Iris pigment epithelial cell (primary cell): Measurements from ENCODE around the gene TBC1D8B.
"Not testable (repeated sequence)": the region's sequence is repeated elsewhere in the genome, so short reads cannot be mapped to it uniquely, and the experiment has no call there.

Experiments used
- DNase-seq: peaks from one replicate; pipeline ENCODE4 v3.0.0-alpha.2; 2011; ENCODE audit warnings: low read depth

Gene TBC1D8B

GRCh38 chrX:106802388-106803275 lies at the start of gene TBC1D8B:
TSS of gene TBC1D8B (plus strand) at chrX:106802673. CDS start at chrX:106802854, 181 bp downstream.
- DNase-seq, result peak; percentile 92

- DNase-seq, result not testable (repeated sequence)
Observed at GRCh38 chrX:106769288-106769687, 33.2 kb upstream of the TBC1D8B start.

- DNase-seq, result no peak
Observed at GRCh38 chrX:106774981-106775380, 27.5 kb upstream of the TBC1D8B start.

GRCh38 chrX:106780264-106780663 lies 22.2 kb upstream of the TBC1D8B start:
- no peak for DNase-seq

- DNase-seq, result no peak
Observed at GRCh38 chrX:106780664-106781377, 21.7 kb upstream of the TBC1D8B start.

- no peak for DNase-seq
Observed at GRCh38 chrX:106783716-106784115, 18.8 kb upstream of the TBC1D8B start.

DNA sequence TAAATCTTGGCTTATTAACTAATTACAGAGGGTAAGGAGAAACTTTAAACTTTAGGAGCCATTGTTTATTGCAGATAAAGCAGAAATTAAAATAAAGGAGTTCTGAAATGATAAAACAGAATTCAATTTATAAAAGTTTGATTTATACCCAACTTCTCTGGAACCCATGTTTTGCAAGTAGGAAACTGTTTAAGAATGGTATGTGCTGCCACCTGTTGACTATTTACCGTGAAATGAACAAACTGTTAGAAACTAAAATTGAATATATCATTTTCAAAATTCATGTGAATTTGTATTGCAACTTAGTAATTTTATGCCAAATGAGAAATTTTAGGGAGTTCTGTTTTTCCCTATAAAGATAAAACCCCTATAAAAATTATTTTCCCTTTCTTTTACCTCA lies 11.0 kb upstream of the TBC1D8B start:
- DNase-seq, result peak; percentile 24

GRCh38 chrX:106802063-106802387 lies 448 bp upstream of the TBC1D8B start:
- no peak for DNase-seq

DNA sequence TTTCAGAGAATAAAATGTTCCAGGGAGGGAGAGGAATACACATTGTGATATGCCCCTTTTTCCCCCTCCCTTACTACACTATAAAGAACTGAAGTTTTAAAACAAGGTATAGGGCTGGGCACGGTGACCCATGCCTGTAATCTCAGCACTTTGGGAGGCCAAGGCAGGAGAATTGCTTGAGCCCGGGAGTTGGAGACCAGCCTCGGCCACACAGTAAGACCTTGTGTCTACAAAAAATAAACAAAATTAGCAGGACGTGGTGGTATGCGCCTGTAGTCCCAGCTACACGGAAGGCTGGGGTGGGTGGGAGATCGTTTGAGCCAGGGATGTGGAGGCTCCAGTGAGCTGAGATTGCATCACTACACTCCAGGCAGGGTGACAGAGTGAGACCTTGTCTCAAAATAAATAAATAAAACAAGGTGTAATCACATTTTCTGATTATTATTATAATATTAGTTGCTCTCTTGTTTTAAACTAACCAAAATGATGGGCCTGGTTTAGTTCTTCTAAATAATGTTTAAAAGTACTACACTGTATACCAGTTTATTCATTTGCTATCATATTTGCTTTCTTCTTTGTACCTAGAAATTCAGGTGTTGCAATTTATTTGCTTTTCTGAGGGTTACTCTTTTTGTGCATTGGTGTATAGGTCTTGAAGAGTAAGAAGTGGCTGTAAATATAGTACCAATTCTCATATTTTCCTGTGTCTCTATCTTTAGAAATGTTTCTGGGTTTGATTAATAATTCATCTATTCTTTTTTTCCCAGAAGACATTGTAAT lies 8.8 kb downstream of the TBC1D8B start:
- peak; percentile 1 for DNase-seq

DNA sequence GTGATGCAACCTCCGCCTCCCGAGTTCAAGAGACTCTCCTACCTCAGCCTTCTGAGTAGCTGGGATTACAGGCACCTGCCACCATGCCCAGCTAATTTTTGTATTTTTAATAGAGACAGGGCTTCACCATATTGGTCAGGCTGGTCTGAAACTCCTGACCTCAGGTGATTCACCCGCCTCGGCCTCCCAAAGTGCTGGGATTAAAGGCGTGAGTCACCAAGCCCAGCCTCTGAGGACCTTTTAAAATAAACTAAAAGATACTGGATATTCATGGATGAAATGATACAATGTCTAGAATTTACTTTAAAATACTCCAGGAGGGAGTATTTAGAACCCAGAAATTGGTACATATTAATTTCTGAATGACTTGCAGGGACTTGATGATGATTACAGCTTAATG lies 10.5 kb downstream of the TBC1D8B start:
- DNase-seq, result peak; percentile 30

GRCh38 chrX:106814093-106814492 lies 11.6 kb downstream of the TBC1D8B start:
- DNase-seq, result not testable (repeated sequence)

GRCh38 chrX:106862972-106863688 lies 60.7 kb downstream of the TBC1D8B start:
- peak; percentile 17 for DNase-seq

DNA sequence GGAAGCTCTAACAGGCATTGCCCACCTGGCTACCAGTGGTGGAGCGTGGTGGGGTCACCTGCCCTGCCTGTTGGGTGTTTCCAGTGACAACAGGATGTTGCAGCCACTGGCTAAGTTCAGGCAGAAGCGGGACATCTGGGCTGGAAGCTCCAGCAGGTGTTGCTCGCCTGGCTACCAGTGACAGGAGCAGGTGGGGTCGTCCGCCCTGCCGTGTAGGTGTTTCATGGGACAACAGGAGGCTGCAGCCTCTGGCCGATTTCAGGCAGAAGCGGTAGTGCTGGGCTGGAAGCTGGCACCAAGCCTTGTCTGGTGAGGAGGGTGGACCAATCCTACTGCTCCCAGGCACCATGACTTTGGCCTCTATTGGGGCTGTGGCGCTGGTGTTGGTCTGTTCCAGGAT lies 61.2 kb downstream of the TBC1D8B start:
- no peak for DNase-seq

- peak; percentile 55 for DNase-seq
Observed at GRCh38 chrX:106872796-106873195, 70.3 kb downstream of the TBC1D8B start.

DNA sequence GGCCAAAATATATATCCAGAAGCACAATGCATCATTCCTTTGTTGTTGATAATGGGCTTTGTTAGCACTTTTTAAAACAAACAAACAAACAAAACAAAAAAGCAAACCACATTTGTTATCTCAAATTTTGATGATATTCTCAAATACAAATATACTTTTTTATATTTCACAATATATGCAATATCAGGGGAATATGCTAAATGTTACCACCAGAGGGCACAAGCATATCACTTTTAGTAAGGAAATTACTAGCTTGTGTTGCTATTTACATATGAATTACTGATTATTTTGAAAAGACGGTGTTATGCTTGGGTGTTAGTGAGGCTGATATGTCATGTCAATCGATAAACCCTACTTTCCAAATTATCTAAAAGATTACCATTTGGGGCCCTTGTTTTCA lies 71.6 kb downstream of the TBC1D8B start:
- DNase-seq, result peak; percentile 37

- DNase-seq, result peak; percentile 71
Observed at GRCh38 chrX:106875151-106875550, 72.7 kb downstream of the TBC1D8B start.

DNA sequence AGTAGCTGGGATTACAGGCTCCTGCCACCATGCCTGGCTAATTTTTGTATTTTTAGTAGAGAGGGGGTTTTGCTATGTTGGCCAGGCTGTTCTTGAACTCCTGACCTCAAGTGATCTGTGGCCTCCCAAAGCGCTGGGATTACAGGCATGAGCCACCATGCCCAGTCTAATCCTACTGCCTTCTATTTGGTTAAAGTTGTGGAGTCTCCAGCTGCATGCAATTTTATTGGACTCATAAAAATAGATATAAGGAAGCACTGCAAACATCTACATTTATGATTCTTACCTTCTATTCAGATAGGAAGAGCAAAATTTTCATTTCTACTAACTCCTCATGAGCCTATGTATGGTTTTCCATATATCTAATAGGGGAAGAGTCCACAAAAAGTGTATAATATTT lies 87.0 kb downstream of the TBC1D8B start:
- no peak for DNase-seq

DNA sequence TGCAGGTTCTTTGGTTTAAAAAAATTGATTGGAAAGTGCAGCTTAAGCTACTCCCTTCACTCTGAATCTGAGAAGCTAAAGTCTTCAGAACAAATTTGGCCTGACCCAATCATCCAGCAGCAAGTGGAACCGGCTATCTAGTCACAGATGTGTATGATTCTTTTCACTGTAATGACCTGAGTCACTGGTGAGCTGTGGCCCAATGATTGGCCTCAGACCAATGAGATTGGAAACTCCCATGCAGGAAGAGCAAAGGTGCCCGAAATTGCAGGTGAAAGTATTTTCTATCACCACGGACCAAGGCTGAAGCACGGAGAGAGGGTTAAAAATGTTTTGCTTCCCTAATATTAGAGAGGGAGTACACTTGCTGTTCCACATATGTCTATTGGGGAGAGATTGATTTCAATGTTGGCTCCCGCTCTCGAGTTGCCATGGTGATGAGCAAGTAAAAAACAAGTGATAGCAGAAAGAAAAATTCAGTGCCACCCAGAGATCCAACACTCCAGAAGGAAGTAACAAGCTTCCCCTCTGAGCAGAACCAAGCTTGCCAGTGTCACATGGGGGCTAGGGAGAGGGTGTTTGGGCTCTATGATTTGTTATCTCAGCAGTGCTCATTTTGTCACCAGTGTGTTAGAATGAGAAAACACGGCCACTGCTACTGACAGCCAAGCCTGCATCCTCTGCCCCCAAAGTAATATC lies 89.4 kb downstream of the TBC1D8B start:
- DNase-seq, result no peak

- peak; percentile 77 for DNase-seq
Observed at GRCh38 chrX:106894392-106894909, 92.0 kb downstream of the TBC1D8B start.

DNA sequence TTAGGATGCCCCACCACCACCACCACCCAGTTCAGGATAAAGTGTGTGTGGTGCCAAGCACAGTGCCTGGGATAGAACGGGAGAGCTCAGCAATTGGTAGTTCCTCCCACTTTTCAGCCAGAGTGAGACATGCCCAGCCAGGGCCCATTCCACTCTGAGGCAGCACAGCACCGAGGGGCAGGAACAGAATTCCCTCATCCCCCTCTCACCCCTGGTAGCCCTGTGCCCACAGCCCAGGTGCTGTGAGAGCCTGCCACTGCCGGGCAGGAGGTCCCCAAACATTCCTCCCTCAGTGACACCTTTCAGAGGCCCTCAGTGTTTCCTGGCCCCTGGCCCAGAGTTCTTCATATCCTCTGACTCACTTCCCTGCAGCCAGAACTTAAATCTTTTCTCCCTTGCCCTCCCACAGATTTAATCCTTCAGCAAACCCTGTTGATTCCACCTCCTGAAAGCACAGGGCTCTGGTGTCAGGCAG lies 92.5 kb downstream of the TBC1D8B start:
- peak; percentile 80 for DNase-seq

DNA sequence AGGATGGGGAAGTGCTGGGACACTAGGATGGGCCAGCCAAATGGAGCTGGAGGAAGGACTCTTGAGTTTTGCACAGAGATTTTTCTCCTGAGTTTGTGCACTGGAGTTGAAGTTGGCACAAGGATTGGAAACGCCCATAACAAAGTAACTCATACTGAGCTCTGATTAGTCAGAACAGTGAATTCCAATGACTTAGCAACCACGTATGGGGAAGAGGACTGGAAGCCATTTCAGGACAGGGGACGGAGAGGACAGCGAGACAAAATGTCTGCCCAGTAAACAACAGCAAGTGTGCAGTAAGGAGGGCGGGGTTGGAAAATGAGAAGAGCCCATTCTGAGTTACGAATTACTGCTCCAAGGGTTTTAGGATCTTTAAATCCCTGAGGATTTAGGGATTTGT lies 94.8 kb downstream of the TBC1D8B start:
- DNase-seq, result peak; percentile 70
